Inferior parietal cortex (tissue), 1 donor: ENCODE data around the gene ARPP19.
"Not testable (repeated sequence)": the region's sequence is repeated elsewhere in the genome, so short reads cannot be mapped to it uniquely, and the experiment has no call there.

ENCODE experiments used
- DNase-seq: peaks from one replicate; pipeline ENCODE4 v3.0.0-alpha.2; 2016; ENCODE audit errors: extremely low spot score

Gene ARPP19, protein sequence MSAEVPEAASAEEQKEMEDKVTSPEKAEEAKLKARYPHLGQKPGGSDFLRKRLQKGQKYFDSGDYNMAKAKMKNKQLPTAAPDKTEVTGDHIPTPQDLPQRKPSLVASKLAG

DNA sequence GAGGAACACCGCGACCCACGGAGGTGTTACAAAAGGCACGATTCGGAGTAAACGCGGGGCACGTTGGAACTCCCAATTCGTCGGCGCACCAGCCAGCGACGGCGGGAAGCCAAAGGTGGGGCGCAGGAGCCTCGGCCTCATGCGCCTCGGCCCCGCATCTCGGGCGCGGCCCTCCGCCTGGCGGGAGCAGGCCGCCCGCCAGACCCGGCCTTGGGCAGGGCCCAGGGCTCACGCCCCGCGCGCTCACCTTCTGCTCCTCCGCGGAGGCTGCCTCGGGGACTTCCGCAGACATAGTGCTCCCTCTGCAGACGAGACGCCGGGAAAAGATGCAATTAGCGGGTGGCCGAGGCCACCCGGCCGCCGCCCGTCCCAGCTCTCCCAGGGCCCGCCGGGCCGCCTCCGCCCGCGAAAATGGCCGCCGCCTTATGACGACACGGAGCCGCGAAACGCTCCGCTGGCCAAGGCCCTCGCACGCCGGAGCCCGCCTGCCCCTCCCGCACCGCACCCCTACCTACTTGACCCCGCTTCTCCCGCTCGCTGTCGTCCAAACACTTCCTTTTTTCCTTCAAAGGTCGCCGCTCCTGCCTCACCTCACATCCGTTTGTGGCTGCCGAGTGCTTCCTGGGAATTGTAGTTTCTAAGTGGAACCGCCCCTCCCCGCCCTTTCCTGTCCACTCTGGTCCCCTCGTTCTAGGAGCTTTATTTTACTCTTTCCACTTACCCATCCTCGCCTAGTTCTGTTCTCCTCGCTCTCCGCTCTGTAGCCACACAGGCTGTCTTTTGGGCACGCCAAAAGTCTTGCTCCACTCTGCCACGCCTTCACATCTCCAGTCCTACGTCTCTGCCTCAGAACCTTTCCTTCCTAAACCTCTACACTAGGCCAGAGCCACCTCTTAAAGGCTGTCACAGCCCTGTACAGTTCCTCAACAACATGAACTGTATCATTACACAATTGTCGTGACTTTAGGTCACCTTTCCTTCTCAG lies at the start of gene ARPP19:
Gene ARPP19 (minus strand): TSS at position 430 of the 985 bp plus-strand sequence. CDS start 138 bp downstream, at position 292.
- peak; percentile 87 for DNase-seq

DNA sequence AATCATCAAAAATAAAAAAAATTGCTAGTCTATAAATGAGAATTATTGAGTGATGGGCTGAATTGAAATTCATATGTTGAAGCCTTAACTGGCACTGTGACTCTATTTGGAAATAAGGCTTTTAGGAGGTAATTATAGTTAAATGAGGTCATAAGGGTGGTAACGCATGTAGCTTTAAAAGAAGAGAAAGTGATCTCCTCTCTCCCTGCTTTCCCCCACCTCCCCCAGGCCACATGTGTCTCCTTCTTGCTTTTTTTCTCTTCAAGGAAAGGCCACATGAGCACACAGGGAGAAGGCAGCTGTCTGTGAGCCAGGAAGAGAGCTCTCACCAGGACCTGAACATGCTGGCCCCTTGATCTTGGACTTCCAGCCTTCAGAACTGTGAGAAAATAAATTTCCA lies 48.2 kb upstream of the ARPP19 start:
- DNase-seq, result no peak

DNA sequence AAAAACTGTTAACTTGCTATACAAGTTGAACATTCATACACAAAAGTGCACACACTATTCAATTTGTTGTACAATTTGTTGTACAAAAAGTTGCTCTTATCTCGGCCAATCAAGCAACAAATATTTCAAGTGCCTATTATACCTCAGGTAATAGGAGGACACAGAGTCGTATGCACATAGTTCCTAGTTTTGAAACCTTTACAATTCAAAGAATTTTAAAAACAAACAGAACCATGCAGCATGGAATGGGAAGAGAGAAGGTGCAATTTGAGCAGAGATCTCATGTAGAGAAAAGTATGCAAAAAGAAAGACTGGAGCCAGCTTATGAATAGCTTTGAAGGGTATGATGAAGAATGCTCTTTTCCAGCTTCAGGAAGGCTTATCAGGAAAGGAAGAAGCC lies 46.5 kb upstream of the ARPP19 start:
- no peak for DNase-seq

DNA sequence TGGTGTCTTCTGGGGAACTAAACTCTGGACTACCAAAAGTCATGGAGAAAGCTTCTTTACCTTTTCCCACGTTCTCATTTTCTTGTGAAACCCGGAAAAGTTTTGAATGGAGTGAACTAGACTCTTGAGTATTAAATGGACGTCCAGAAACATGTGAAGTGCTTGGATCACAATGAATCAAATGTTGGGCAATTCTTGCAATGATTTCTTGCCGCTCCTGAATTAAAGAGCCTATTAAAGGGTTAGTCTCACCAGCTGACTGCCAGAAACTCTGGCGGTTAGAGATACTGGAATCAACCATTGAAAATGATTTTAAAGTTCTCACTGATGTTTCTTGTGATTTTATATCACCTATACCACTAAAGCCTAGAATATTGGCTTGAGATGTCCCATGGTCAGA lies 40.8 kb upstream of the ARPP19 start:
- no peak for DNase-seq

DNA sequence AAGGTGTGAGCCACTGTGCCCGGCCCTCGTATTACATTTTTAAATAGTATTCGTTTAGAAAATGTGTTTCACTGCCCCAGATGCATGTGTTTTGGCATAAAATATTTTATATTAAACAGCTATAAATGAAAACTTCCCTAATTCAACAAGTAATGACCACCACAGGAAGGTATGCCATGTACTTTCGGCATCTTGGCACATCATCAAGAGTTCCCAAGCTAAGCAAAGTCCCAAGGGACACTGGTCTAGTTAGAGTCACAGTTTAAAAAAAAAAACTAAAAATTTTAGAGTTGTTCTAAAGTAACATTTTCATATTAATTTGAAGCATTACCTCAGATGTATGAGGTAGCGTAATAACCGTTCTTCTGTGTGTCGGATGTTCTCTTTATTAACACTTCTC lies 15.6 kb upstream of the ARPP19 start:
- no peak for DNase-seq

DNA sequence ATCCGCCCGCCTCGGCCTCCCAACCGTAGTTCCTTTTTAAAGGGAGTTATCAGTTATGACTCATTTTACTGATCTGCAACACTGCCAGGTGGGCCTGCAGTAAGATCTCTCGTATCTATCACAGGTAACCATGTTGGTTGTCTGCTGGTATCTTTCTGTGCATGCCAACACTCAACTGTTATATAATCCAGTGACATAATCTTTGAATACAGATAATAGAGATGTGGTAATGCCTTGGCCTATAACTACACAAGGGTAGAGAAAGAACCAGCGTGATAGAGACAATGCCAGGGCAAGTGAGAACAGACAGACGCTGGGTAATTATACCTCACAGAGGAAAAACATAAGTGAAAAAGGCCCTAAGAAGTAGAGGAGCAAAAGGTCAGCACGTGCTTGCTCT lies 11.0 kb upstream of the ARPP19 start:
- no peak for DNase-seq

DNA sequence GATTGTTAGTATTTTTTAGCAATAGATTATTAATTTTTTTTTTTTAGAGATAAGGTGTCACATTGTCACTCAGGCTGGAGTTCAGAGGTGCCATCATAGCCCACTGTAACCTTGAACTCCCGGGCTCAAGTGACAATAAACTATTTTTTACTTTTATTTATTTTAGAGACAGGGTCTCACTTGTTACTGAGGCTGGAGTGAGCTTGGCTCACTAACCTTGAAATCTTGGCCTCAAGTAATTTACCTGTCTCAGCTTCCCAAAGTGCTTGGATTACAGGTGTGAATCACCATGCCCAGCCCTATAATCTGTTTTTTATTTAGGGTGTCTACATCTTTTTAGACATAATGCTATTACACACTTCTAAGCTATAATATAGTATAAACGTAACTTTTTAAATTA lies 7.9 kb upstream of the ARPP19 start:
- DNase-seq, result no peak

DNA sequence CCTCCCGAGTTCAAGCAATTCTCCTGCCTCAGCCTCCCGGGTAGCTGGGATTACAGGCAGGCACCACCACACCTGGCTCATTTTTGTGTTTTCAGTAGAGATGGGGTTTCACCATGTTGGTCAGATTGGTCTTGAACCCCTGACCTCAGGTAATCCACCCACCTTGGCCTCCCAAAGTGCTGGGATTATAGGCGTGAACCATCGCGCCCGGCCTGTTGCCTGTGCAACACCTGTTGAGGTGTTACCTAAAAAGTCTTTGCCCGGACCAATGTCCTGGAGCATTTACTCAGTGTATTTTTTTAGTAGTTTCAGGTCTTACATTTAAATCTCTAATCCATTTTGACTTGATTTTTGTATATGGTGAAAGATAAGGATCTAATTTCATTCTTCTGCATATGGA lies 6.7 kb upstream of the ARPP19 start:
- DNase-seq, result not testable (repeated sequence)

DNA sequence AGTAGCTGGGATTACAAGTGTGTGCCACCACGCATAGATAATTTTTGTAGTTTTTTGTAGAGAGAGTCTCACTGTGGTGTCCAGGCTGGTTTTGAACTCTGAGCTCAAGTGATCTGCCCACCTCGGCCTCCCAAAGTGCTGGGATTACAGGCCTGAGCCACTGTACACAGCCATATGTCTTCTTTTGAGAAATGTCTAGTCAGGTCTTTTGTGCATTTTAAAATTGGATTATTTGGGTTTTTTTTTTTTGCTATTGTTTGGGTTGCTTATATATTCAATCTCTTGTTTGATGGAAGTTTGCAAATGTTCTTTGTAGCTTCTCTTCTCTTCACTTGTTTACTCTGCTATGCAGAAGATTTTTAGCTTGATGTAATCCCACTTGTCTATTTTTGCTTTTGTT lies 6.2 kb upstream of the ARPP19 start:
- DNase-seq, result no peak

DNA sequence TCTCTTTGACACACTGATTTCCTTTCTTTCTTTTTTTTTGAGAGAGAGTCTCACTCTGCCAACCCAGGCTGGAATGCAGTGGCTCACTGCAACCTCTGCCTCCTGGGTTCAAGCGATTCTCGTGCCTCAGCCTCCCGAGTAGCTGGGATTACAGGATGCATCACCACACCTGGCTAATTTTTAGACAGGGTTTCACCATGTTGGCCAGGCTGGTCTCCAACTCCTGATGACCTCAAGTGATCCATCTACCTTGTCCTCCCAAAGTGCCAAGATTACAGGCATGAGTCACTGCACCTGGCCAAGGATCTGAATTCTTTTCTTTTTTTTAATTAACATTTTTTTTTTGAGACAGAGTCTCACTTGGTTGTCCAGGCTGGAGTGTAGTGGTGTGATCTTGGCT lies 5.8 kb upstream of the ARPP19 start:
- DNase-seq, result not testable (repeated sequence)

DNA sequence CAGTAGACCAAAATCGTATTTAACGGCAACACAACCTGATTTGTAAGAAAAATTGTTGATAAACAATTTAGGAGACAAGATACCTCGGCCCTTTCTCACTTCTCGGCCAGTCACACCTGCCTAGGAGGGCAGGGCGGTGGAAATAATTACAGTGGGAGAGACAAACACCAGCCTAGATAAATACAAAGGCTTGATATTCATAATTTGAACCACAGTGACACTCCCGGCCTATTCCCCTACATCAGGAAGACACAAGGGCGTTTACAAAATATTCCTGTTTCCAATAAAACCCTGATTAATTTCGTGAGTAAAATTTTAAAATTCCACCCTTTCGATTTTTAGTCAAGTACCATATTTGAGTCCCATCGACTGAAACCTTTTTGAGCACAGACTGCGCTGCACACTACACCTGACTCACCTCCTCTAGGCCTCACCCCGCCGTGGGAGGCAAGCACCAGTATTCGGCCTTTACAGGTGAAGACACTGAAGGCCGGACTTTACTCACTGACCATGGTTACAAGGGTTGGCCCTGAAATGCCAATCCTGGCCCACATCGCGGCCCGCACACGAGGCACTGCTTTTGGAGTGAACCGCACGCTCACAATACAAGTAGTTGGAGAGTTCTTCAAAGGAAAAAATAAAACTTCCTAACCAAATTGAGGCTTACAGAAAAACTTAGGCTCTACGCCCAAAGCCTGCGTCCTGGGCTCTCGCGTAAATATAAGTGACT lies 794 bp downstream of the ARPP19 start:
- DNase-seq, result no peak

DNA sequence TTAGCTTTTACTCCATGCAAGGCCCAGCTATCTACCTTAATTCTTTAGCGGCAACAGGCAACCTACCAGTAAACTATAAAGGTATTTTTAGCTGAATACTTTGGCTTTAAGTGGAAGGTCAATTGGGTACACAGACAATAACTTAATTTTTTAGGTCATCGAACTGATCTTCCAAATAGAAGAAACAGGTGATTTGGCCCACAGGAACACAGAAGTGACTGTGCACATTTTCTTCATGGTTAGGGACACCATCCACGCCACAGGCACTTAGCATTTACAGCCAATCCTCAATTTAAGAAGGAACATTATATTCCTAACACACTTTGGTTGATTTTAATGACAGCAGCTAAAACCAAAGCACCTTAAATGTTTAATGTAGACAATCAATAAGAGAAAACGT lies 1.9 kb downstream of the ARPP19 start:
- DNase-seq, result no peak

DNA sequence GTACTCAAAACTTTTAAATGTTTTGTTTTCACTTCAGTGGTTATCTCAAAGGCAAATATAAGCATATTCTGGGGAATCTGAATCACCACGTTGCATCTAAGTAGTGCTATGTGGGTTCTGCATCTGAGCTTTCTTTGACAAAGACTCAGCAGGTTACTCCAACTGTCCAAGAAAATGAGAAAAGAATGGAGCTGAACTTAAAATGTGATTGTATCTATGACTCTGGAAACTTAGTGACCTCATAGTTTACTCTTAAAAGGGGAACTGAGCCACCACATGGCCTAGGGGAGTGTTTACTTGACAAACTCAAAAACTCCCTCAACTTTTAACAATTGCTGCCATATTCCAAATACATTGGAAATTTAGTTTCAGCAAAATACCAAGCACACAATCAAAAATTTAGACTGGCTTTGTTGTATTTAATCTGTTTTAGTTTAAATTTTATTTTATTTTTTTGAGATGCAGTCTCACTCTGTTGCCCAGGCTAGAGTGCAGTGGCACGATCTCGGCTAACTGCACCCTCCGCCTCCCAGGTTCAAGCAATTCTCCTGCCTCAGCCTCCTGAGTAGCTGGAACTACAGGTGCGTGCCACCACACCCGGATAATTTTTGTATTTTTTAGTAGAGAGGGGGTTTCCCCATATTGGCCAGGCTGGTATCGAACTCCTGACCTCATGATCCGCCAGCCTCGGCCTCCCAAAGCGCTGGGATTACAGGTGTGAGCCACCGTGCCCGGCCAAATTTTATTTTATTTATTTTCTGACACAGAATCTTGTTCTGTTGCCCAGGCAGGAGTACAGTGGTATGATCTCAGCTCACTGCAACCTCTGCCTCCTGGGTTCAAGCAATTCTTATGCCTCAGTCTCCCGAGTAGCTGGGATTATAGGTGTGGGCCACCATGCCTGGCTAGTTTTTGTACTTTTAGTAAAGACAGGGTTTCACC lies 3.1 kb downstream of the ARPP19 start:
- not testable (repeated sequence) for DNase-seq

DNA sequence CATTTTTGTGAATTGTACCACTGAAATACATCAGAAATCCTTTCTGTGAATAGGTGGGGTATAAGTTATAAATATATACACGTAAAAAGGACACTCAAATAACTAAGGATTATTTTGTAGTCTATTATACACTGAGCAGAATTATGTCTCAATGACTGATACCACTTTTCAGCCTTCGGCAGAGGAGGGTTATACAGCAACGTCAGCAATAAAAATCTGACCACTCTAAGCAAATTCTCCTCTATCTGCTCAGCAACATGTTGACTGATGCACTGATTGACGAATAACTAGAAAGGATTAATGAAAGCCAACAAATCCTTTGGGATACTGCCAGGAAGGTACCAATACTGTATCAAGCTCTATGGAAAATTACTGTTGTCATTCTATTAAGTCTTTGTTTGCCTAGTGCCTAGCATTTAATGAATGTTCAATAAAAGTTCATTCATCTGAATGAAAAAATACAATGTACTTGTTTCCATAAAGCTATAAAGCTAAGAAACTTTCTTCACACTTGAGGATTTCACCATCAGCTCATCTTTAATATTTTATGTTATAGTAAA lies 5.2 kb downstream of the ARPP19 start:
- no peak for DNase-seq

DNA sequence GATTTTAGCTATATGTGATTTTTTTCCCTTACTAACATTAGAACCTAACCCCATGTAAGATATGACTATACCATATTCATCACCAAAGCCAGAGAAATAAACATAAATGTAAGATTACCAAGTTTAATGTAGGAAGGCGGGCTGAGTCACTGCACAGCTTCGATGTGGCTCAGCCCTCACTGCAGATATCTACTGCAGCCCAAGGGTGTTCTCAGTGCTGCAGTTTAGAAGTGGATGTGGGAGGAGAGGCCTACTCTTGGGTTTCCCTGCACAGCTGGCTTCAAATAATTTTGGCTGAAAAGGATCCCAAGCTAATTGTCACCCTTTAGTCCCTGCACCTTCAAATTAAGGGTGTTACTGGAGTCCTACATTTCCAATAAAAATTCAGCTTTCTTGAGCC lies 9.3 kb downstream of the ARPP19 start:
- no peak for DNase-seq

DNA sequence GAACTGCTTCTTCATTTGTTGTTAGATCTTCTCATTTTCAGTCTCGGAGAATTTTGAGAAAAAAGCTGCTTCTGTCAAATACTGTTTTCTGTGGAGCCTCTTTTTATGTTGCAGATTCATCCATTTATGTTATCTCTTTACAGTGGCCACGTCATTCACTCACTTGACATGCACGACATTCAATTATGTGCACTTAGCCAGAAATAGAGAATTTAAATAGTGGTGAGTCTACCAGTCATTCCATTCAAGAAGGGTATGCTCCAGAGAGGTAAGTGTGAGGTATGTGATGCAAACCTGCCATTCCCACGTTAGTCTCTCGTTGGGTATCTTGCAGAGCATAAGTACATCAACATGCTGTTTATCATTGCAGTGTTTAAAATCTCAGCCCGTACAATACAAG lies 9.8 kb downstream of the ARPP19 start:
- DNase-seq, result no peak

DNA sequence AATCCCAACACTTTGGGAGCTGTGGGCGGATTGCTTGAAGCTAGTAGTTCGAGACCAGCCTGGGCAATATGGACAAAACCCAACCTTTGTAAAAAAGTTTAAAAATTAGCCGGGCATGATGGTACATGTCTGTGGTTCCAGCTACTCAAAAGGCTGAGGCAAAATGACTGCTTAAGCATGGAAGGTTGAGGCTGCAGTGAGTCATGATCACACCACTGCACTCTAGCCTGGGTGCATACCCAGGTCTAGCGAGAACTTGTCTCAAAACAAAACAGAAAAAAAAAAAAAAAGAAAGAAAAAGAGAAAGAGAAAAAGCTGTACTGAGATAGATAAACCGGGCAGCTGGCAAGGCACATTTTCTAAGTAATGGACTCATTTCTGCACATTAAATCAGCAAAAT lies 10.6 kb downstream of the ARPP19 start:
- no peak for DNase-seq

DNA sequence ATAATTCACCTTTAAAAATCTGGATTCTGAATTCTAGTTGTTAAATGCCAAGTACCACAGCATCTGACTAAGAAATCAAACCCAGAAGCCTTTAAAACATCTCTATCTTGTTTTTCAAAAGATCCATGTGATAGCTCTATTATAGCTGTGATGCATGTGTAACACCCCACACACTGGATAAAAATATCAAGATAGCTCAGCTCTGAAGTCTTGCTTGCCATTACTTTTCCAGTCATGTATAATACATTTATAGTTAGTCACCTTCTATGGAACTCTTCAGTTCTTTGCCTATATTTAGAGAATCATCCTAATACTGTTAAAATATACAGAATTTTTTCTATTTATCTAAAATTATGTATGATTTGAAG lies 11.6 kb downstream of the ARPP19 start:
- DNase-seq, result no peak

DNA sequence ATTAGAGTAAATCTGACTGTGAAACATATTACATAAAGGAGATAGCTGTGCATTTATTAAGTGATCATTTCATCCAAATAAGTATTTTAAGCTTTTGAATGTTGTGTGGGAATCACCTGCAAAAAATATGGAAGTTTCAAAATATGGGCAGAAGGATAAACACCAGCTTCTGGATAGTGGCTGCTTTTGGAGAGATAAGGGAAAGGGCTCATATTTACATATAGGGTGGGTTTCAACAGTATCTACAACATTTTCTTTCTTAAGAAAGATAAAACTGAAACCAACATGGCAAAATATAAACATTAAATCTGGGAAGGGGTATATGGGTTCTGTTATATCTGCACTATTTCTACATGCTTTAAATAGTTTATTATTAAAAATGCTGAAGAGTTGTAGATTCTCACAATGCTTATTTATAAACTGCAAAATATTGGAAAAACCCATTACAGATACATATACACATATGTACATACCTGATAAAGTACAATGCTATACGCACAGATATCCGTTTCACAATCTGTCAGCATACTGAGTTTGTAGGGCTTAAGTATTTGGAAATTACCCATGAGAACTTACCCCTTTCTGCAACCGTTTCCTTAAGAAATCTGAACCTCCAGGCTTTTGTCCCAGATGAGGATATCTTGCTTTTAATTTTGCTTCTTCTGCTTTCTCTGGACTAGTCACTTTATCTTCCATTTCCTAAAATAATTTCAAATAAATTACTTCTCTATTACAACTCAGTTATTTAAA lies 12.1 kb downstream of the ARPP19 start:
- no peak for DNase-seq

DNA sequence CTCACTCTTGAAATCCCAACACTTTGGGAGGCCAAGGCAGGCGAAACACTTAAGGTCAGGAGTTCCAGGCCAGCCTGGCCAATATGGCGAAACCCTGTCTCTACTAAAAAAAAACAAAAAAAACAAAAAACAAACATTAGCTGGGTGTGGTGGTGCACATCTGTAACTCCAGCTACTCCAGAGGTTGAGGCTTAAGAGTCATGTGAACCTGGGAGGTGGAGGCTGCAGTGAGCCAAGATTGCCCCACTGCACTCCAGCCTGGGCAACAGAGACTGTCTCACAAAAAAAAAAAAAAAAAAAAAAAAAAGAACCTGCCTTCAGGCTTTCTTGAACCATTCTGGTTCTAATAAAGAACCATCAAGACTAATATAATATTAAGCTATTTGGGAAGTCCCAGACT lies 16.5 kb downstream of the ARPP19 start:
- DNase-seq, result no peak

DNA sequence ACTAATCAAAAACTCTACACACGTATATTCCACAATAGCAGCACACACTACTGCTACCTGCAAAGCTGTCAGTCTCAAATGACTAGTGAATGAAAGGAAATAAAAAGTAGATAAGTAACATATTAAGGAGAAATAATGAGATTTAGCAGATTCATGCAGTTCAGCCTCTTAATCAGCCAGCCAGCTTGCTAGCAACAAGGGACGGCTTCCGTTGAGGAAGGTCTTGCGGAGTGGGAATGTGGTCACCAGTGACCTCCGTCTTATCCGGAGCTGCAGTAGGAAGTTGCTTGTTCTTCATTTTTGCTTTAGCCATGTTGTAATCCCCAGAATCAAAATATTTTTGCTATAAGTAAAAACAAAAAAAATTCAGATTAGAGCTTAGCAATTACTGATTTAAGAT lies 17.1 kb downstream of the ARPP19 start:
- no peak for DNase-seq
